CD4-positive, alpha-beta T cell treated with Interleukin-17A for 1 hour (primary cell): Measurements from ENCODE around the gene PLA2G4F.
"Not testable (repeated sequence)": the region's sequence is repeated elsewhere in the genome, so short reads cannot be mapped to it uniquely, and the experiment has no call there.

Experiments
- DNase-seq: peaks from one replicate; pipeline ENCODE4 v3.0.0-alpha.2; 2020

PLA2G4F gene

DNA sequence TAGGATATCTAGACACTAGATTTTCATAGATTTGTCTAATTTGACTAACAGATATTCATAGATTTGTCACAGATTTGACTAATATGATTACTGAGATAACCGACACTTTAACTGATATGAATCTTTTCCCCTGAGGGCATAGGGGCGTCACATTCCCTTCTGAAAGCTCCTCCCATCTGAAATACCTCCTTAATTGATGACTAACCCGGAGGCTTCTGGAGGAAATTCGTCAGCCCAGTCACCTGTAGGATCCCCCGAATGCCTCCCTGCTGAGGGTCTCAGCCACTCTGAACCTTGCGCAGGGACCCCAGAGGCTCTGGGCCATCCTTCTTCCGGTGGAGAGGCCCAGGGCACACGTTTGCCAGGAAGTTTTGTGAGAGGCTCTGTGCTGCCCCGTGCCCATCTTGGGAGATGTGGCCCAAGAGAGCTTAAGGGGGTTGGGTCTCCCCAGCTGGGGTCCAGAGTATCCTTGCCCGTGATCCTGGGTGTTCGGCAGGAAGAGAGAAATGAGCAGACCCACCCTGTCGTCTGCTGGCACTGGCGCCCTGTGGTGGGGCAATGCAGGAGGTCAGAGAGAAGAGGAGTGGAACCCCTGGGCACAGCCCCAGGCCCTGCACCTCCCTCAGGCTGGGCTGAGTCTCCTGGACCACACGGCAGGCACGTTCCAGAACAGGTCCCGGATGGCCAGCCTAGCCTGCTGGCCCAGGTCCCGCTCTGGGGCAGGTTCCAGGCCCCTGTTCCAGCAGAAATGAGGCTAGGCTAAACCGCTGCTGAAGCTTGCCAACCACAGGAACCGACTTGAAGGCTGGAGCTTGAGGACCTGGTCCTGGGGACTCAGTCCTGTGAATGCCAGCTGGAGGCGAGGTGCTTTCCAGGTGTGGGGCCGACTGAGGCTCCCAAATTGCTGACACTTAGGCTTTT is 63.8 kb downstream of the PLA2G4F start:
- no peak for DNase-seq

DNA sequence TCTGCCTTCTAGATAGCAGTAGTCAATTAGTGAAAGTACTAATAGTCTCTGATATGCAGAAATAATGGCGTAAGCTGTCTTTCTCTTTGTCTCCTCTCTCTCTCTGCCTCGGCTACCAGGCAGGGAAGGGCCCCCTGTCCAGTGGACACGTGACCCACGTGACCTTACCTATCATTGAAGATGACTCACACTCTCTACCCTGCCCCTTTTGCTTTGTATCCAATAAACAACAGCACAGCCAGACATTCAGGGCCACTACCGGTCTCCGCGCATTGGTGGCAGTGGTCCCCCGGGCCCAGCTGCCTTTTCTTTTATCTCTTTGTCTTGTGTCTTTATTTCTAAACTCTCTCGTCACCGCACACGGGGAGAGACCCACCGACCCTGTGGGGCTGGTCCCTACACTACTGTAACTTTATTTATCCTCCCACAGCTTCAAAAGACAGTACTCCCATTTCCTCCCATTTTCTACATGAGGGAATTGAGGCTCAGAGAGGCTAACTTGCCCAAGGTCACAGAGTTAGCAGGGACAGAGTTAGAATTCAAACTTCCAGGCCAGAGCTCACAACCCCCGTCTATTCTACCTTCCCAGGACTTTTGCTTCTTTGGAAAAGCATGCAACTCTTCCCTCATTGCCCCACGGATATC is 64.6 kb downstream of the PLA2G4F start:
- not testable (repeated sequence) for DNase-seq

DNA sequence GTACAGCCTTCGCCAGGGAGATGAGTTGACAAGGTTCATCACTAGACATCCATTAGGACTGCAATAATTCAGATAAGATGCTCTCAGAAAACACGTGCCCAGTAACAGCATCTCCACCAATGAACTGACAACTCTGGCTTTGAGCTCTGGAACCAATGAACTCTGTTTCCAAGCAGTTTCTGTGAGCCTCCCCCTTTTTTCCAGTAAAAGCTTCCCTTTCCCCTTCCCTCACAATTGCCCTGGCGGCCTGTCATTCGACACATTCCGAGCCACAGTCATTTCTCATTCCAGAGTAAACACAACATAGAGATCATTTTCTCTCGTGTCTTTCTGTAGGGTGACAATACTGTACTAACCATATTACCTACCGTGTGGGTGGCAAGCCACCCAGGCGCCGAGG is 65.7 kb downstream of the PLA2G4F start:
- DNase-seq = no peak

DNA sequence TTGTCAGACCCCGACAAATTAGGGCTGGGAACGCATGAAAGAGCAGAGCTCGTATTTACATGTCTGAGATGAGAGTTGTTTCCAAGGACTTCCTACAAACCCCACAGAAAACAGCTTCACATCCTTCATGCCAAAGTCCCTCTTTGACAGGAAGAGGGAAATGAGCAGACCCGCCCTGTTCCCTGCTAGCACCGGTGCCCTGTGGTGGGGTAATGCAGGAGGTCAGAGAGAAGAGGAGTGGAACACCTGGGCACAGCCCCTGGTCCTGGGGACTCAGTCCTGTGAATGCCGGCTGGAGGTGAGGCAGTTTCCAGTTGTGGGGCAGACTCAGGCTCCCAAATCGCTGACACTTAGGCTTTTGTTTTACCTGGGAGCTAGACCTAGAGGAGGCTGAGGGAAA is 66.1 kb downstream of the PLA2G4F start:
- DNase-seq = no peak

DNA sequence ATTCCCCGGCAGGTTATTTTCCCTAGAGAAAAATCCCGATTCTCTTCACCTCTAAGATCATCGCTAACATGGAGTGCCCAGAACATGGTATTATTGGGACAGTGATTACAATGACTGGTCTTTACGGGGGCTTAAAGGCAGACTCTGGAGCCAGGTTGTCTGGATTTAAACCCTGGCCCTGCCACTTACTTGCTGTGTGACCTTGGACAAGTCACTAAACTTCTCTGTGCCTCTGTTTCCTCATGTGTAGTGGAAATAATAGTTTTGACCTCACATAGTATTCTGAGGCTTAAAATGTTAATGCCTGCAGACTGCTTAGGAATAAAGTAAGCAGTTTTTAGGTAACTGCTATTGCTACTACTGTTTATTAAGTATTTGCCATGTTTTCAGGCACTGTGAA is 66.5 kb downstream of the PLA2G4F start:
- DNase-seq = no peak
